ENCODE measurements around the gene RYR2.

The RYR2 gene

GRCh38 chr1:237875291-237875690 lies 833.3 kb downstream of the RYR2 start:
- no peak for DNase-seq (ENCODE audit: low read depth, low spot score)

GRCh38 chr1:237877631-237878030 lies 835.6 kb downstream of the RYR2 start:
- no peak overlapping the region for H3K4me3 ChIP-seq (ENCODE audit: low read length)
- DNase-seq (ENCODE audit: low read depth, low spot score): no peak

More at GRCh38 chr1:237875291-237875690, 833.3 kb downstream of the RYR2 start:
- H3K4me3 ChIP-seq (ENCODE audit: low read length): no peak overlapping the region

- no peak overlapping the region for H3K4me3 ChIP-seq (ENCODE audit: low read length)
Measured at GRCh38 chr1:237878406-237878805, 836.4 kb downstream of the RYR2 start.

GRCh38 chr1:237879195-237879594 lies 837.2 kb downstream of the RYR2 start:
- H3K4me3 ChIP-seq (ENCODE audit: low read length): no peak overlapping the region
- DNase-seq (ENCODE audit: low read depth, low spot score): no peak

More at GRCh38 chr1:237878406-237878805, 836.4 kb downstream of the RYR2 start:
- DNase-seq (ENCODE audit: low read depth, low spot score): no peak

All from Jurkat, Clone E6-1 (cell line).